Osteocyte (in vitro differentiated cells): ENCODE data around the gene MASP2. TPM values are rescaled to one million over a fixed set of nuclear protein-coding genes. Genes with fewer than 3 reads are reported as not detected.

Source experiments
- DNase-seq: peaks from one replicate; pipeline ENCODE4 v3.0.0; 2021; ENCODE audit warnings: mixed read lengths; ENCODE audit not compliant: unreplicated experiment; ENCODE audit errors: extremely low spot score
- H3K27ac Mint-ChIP-seq: one replicate; pipeline ENCODE4 v1.8.0; 2021; ENCODE audit warnings: mild to moderate bottlenecking, mixed read lengths; ENCODE audit not compliant: unreplicated experiment
- H3K27me3 Mint-ChIP-seq: one replicate; pipeline ENCODE4 v1.8.0; 2021; ENCODE audit warnings: mixed read lengths; ENCODE audit not compliant: unreplicated experiment
- H3K36me3 Mint-ChIP-seq: one replicate; pipeline ENCODE4 v1.8.0; 2021; ENCODE audit warnings: mixed read lengths; ENCODE audit not compliant: unreplicated experiment
- H3K4me1 Mint-ChIP-seq: one replicate; pipeline ENCODE4 v1.8.0; 2021; ENCODE audit warnings: mixed read lengths; ENCODE audit not compliant: unreplicated experiment
- H3K4me3 Mint-ChIP-seq: one replicate; pipeline ENCODE4 v1.8.0; 2021; ENCODE audit warnings: mild to moderate bottlenecking, moderate library complexity, mixed read lengths; ENCODE audit not compliant: unreplicated experiment
- H3K9me3 Mint-ChIP-seq: one replicate; pipeline ENCODE4 v1.8.0; 2021; ENCODE audit warnings: mixed read lengths; ENCODE audit not compliant: unreplicated experiment
- total RNA-seq: library from RNA; stranded (reverse); gene quantifications from 2 replicates; pipeline ENCODE4 v1.2.1, GENCODE V29; 2021
- TF ChIP-seq, protein P1 (sequence below): fragments of 200-600 bp; sonication (generic); IDR thresholded peaks from 2 replicates; pipeline ENCODE4 v1.5.0; 2021; ENCODE audit warnings: antibody characterized with exemption, mild to moderate bottlenecking, moderate library complexity

Gene MASP2
- total RNA-seq, 1 donor from 2014 or later, result not detected

DNA sequence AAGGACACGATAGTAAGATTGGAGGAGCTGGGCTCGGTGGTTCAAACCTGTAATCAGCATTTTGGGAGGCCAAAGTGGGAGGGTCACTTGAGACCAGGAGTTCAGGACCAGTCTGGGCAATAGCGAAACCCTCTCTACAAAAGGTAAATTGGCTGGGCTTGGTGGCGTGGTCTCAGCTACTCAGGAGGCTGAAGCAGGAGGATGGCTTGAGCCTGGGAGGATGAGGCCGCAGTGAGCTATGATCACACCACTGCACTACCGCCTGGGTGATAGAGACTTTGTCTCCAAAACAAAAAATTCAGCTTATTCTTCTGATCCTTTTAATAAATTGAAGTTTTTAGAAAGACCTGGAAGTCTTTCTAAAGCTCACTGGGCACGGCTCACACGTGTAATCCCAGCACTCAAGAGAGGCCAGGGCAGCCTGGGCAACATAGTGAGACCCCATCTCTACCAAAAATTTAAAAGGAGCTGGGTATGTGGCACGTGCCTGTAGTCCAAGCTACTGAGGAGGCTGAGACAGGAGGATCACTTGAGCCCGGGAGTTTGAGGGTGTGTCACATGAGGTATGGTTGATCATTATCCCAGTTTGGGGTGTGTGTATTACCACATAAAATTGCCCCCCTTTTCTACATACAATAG lies 15.3 kb downstream of the MASP2 start:
- TF ChIP-seq, protein P1, sequence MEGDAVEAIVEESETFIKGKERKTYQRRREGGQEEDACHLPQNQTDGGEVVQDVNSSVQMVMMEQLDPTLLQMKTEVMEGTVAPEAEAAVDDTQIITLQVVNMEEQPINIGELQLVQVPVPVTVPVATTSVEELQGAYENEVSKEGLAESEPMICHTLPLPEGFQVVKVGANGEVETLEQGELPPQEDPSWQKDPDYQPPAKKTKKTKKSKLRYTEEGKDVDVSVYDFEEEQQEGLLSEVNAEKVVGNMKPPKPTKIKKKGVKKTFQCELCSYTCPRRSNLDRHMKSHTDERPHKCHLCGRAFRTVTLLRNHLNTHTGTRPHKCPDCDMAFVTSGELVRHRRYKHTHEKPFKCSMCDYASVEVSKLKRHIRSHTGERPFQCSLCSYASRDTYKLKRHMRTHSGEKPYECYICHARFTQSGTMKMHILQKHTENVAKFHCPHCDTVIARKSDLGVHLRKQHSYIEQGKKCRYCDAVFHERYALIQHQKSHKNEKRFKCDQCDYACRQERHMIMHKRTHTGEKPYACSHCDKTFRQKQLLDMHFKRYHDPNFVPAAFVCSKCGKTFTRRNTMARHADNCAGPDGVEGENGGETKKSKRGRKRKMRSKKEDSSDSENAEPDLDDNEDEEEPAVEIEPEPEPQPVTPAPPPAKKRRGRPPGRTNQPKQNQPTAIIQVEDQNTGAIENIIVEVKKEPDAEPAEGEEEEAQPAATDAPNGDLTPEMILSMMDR, result no peak
- H3K4me3 Mint-ChIP-seq, result no peak overlapping the region
- H3K4me1 Mint-ChIP-seq, result no peaks in the 10 kb centered on the region

DNA sequence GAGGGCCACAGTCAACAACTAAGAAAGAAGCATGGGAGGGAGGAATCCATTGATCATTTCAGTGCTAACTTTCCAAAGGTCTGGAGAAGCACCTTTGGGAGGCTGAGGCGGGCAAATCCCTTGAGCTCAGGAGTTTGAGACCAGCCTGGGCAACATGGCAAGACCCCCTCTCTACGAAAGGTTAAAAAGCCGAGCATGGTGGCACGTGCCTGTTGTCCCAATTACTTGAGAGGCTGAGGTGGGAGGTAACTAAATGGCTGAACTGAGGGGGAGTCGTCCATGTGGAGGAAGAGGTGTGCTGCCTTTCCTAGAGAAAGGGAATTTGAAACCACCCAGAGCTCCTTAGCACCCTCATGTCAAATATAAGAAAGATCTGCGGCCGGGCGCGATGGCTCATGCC lies 16.2 kb downstream of the MASP2 start:
- H3K36me3 Mint-ChIP-seq, result peaks cover 13% of the 10 kb centered on the region
- no peaks in the 10 kb centered on the region for H3K27me3 Mint-ChIP-seq
- H3K27ac Mint-ChIP-seq, result no peak overlapping the region
- no peak overlapping the region for H3K4me3 Mint-ChIP-seq
- no peaks in the 10 kb centered on the region for H3K9me3 Mint-ChIP-seq
- no peaks in the 10 kb centered on the region for H3K4me1 Mint-ChIP-seq
- no peak for DNase-seq
- TF ChIP-seq, protein P1, result no peak

More for the DNA sequence above, 15.3 kb downstream of the MASP2 start:
- H3K9me3 Mint-ChIP-seq, result no peaks in the 10 kb centered on the region
- no peak overlapping the region for H3K27ac Mint-ChIP-seq
- DNase-seq, result no peak
- H3K27me3 Mint-ChIP-seq, result no peaks in the 10 kb centered on the region
- H3K36me3 Mint-ChIP-seq, result peaks cover 8% of the 10 kb centered on the region

DNA sequence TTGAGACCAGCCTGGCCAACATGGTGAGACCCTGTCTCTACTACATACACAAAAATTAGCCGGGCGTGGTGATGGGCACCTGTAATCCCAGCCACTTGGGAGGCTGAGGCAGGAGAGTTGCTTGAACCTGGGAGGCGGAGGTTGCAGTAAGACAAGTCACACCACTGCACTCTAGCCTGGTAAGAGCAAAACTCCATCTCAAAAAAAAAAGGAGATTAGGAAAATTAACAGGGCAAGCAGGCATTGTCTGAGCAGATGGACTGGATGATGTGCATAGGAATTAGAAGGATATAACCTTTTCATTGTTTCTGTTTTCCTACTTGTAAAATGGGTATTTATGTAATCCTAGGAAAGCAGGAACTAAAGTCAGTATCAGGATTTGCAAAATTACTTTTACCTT lies 19.0 kb downstream of the MASP2 start:
- peaks cover 34% of the 10 kb centered on the region for H3K36me3 Mint-ChIP-seq
- no peaks in the 10 kb centered on the region for H3K27me3 Mint-ChIP-seq
- DNase-seq, result no peak
- TF ChIP-seq, protein P1, result no peak
- H3K27ac Mint-ChIP-seq, result no peak overlapping the region
- no peak overlapping the region for H3K4me3 Mint-ChIP-seq
- no peaks in the 10 kb centered on the region for H3K4me1 Mint-ChIP-seq
- H3K9me3 Mint-ChIP-seq, result no peaks in the 10 kb centered on the region

DNA sequence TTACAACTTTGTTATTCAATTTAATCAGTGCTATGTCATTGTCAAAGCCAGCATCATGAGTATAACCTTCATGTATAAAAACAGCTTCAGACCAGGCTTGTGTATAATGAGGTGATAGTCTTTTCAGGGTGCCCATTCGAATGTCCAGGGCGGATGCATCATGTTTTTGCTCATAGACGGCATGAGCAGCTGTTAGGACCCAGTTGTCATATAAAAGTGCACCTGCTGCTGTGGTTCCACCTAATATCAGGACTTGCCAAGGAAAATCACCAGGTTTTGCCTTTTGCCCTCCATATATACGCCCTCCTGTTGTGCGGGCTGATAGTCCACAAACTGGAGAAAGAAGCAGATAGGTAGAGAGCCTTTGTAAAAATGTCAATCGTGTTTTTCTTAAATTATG lies 19.7 kb downstream of the MASP2 start:
- Mint-ChIP-seq H3K4me1 (no peaks in the 10 kb centered on the region), H3K27ac (no peak overlapping the region), H3K4me3 (no peak overlapping the region), H3K27me3 (no peaks in the 10 kb centered on the region), H3K9me3 (no peaks in the 10 kb centered on the region), H3K36me3 (peaks cover 39% of the 10 kb centered on the region)
- DNase-seq, result no peak
- TF ChIP-seq, protein P1, result no peak

DNA sequence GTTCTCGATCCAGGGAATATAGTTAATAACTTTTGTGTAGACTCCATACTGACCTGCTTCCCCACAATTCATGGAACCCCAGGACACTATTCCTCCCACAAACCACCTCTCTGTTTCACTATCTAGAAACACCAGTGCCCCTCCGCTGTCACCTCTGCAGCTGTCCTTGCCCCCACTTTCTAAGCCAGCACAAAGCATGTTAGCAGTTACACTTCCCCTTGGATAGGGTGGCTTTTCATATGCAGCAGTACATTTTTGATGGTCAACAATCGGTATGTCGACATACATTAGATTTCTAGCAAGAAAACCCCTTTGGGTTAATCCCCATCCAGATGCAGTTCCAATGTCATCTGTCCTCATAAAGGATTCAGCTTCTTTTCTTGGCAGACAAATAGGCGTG lies 20.1 kb downstream of the MASP2 start:
- H3K36me3 Mint-ChIP-seq, result peaks cover 44% of the 10 kb centered on the region
- no peaks in the 10 kb centered on the region for H3K4me1 Mint-ChIP-seq
- no peak overlapping the region for H3K4me3 Mint-ChIP-seq
- TF ChIP-seq, protein P1, result no peak
- no peaks in the 10 kb centered on the region for H3K9me3 Mint-ChIP-seq
- no peak for DNase-seq
- H3K27me3 Mint-ChIP-seq, result no peaks in the 10 kb centered on the region
- no peak overlapping the region for H3K27ac Mint-ChIP-seq
